ENCODE data around the gene CCDC57. TPM values are rescaled to one million over a fixed set of nuclear protein-coding genes. Genes with fewer than 3 reads are reported as not detected.

The CCDC57 gene
- total RNA-seq, 1 experiment from 2014 or later: 22.1 TPM

DNA sequence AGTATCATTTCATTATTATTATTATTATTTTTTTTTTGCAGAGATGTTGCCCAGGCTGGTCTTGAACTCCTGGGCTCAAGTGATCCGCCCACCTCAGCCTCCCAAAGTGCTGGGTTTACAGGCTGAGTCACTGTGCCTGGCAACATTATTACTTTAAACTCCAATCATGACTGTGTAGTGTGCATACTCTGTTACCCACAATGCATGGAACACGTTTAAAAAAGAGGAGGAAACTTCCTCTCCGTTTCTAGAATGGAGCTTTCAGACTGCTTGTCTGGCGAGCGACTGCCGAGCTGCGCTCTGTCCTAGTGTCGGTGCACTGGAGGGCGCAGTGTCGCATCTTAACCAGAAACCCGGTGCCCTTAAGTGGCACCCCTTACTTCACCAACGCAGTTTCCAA lies 92.5 kb downstream of the CCDC57 start:
- in situ Hi-C loops (cut with HindIII; ENCODE audit: low sequenced_read_pairs): no loop called here
- no peak for DNase-seq (ENCODE audit: low spot score)

GRCh38 chr17:82118815-82119380 lies 93.7 kb downstream of the CCDC57 start:
- DNase-seq (ENCODE audit: low spot score): no peak
- in situ Hi-C loops (cut with HindIII; ENCODE audit: low sequenced_read_pairs): no loop called here

- in situ Hi-C loops (cut with HindIII; ENCODE audit: low sequenced_read_pairs): no loop called here
- no peak for DNase-seq (ENCODE audit: low spot score)
Observed at GRCh38 chr17:82118168-82118814, 94.4 kb downstream of the CCDC57 start.

DNA sequence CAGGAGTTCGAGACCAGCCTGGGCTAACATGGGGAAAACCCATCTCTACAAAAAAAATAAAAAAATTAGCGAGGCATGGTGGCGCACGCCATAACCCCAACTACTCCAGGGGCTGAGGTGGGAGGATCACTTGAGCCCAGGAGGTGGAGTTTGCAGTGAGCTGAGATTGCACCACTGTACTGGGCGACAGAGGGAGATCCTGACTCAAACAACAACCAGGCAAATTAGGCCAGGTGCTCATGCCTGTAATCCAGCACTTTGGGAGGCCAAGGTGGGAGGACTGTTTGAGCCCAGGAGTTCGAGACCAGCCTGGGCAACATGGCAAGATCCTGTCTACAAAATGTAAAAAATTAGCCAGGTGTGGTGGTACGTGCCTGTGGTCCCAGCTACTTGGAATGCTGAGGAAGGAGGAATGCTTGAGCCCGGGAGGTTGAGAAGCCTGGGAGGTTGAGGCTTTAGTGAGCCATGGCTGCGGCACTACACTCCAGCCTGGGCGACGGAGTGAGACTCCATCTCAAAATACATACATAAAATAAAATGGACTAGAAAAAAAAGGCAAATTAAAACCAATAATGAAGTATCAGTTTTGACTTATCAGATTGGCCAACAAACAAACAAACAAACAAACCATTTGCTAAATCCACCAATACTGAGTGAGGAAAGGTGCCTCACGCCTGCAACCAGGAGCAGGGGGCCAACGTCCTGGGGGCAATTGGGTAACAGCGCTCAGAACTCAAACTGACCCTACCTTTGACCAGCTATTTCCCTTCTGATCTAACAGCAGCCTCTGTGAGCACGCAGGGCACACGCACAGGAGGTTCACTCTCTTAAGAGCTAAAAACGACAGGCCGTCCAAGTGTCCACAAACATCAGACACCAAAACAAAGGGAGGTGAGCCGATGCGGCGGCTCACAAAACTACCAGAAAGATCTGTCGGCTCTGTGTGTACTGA lies 95.2 kb downstream of the CCDC57 start:
- DNase-seq (ENCODE audit: low spot score): no peak
- in situ Hi-C loops (cut with HindIII; ENCODE audit: low sequenced_read_pairs): no loop called here

- in situ Hi-C loops (cut with HindIII; ENCODE audit: low sequenced_read_pairs): no loop called here
- no peak for DNase-seq (ENCODE audit: low spot score)
Observed at GRCh38 chr17:82116246-82116645, 96.4 kb downstream of the CCDC57 start.

DNA sequence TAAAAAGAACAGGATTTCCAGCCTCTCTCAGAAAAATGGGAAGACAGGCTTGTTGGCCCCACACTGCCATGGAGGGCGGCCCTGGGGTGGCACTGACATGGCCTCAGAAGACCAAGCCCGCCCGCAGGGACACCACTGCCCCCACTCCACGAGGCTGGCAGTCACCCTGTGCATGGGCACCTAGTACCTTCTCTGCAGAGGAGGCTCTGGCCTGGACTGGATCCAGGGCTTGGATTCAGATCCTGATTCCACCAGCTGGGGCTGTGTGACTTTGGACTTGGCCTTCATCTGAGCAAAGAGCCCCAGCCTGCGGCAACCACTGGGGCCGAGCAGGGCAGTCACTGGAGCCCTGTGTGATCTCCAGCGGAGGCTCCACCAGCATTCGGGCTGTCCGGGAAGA lies 97.8 kb downstream of the CCDC57 start:
- no peak for DNase-seq (ENCODE audit: low spot score)
- in situ Hi-C loops (cut with HindIII; ENCODE audit: low sequenced_read_pairs): no loop called here

GRCh38 chr17:82114447-82114846 lies 98.2 kb downstream of the CCDC57 start:
- in situ Hi-C loops (cut with HindIII; ENCODE audit: low sequenced_read_pairs): no loop called here
- DNase-seq (ENCODE audit: low spot score): no peak

GRCh38 chr17:82113941-82114340 lies 98.7 kb downstream of the CCDC57 start:
- in situ Hi-C loops (cut with HindIII; ENCODE audit: low sequenced_read_pairs): no loop called here
- DNase-seq (ENCODE audit: low spot score): no peak

DNA sequence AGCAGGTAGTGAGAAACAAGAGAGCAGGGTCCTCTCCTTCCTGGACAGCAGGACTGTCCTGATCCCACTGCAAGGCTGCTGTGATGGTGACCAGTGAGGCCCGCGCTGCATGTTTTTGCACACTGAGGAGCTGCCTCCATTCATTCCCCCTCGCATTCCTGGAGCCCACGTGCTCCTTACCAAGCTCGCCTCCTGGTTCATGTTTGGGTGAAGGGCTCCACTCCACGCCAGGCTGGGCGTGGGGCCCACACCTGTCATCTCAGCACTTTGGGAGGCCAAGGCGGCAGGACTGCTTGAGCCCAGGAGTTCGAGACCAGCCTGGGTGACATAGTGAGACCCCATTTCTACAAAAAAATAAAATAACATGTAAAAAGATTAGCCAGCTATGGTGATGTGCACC lies 99.2 kb downstream of the CCDC57 start:
- in situ Hi-C loops (cut with HindIII; ENCODE audit: low sequenced_read_pairs): no loop called here
- DNase-seq (ENCODE audit: low spot score): no peak

DNA sequence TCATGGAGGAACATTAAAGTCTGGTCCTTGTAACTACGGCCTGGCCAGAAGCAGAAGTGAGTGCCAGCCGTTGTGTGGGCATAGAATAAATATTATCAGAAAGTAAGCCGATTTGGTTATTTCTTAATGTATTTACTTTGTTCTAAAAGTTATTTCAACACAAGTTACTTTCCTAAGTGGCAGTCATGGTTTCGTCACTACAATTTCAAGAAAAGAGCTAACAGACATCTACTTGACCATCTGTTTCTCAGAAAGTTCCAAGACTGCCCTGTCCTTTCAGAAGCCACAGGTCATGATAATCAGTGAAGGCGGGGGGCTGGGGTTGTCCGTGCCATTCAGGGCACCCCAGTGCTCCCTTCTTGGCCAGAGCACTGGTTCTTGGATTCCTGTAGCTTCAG lies 99.7 kb downstream of the CCDC57 start:
- in situ Hi-C loops (cut with HindIII; ENCODE audit: low sequenced_read_pairs): no loop called here

DNA sequence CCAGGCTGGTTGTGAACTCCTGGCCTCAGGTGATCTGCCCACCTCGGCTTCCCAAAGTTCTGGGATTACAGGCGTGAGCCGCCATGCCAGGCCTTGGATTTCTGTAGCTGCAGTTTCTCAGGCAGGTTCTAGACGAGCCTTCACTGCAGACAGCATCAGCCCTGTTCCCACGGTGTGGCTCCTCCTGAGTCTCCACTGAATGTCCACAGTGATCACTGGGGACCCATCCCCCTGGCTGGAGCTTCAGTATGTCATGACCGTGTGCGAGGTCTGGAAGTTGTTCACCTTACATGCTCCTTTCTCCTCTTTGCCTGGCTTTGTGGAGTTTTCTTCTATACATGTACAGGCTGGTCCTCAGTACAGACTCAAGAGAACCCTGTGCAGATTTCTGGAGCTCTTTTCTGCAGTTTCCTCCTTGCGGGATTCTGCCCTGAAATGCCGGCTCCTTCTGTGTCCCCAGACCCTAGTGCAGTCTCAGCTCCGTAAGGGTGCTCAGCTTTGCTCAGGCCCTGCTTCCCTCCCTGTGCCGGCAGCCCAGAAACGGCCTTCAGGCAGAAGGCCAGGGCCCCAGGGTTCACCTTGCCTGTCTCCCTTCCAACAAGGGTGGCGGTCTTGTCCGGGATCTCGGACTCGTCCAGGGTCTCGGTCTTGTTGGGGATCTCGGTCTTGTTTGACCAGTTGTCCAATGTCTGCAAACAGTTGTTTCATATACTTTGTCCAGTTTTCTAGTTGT lies 100.3 kb downstream of the CCDC57 start:
- in situ Hi-C loops (cut with HindIII; ENCODE audit: low sequenced_read_pairs): no loop called here
- DNase-seq (ENCODE audit: low spot score): no peak

More for the DNA sequence above, 99.7 kb downstream of the CCDC57 start:
- DNase-seq (ENCODE audit: low spot score): no peak

DNA sequence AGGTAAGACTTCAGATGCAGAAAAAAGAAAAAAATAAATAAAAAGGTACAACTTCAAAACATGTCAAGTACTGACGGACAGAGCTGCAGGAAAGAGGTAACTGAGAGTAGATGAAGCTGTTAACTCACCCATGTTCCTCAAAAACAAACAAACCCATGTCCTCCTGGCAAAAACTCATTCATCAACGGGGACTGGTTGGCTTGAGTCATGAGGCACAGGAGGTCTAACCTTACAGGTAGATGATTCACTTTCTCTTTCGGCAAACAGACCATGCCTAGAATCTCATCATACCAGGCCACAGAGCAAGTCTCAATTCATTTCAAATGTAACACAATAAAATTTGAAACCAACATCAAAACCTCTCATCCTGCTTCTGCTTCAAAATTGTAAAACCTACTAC lies 102.3 kb downstream of the CCDC57 start:
- no peak for DNase-seq (ENCODE audit: low spot score)
- in situ Hi-C loops (cut with HindIII; ENCODE audit: low sequenced_read_pairs): no loop called here

- in situ Hi-C loops (cut with HindIII; ENCODE audit: low sequenced_read_pairs): no loop called here
- DNase-seq (ENCODE audit: low spot score): no peak
Observed at GRCh38 chr17:82108961-82109475, 103.6 kb downstream of the CCDC57 start.

DNA sequence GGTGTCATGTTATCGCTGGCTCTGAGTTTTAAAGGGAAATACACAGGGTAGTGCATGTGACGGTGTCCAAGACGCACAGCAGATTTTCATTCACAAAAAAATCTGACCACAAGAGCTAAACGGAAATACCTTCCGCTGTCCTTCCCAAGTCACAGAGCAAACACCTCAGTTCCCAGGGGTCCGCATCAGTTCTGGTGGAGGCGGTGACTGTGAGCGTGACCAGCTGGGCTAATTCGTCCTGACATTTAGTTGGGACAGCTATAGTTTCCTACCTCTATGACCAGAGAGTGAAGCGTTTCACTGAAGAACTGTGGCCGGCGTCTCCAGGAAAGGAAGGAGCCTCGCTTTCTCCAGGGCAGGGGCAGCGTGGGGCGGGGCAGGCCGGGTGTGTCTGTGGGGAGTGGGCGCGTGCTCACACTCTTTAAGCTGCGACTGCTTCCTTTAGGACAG lies 104.1 kb downstream of the CCDC57 start:
- DNase-seq (ENCODE audit: low spot score): no peak
- in situ Hi-C loops (cut with HindIII; ENCODE audit: low sequenced_read_pairs): no loop called here

DNA sequence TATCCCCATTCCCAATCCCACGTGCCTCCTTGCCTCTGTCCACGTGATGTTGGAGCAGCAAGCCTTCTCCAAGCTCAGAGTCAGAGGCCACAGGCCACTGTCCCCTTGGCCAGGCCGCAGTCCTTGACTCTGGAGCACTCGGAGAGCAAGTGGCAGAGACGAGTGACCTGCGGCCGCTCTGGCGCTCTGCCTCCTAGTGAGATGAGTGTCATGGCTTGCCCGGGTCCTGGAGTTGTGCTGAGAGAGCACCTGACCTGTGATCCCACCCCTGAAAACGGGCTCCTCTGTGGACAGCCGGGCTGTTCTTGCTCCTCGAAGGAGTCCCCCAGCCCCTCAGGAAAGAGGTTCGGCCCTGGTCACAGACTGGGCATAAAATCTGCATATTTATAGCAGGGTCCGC lies 104.6 kb downstream of the CCDC57 start:
- no peak for DNase-seq (ENCODE audit: low spot score)
- in situ Hi-C loops (cut with HindIII; ENCODE audit: low sequenced_read_pairs): no loop called here

GRCh38 chr17:82107341-82107860 lies 105.2 kb downstream of the CCDC57 start:
- DNase-seq (ENCODE audit: low spot score): no peak
- in situ Hi-C loops (cut with HindIII; ENCODE audit: low sequenced_read_pairs): no loop called here

DNA sequence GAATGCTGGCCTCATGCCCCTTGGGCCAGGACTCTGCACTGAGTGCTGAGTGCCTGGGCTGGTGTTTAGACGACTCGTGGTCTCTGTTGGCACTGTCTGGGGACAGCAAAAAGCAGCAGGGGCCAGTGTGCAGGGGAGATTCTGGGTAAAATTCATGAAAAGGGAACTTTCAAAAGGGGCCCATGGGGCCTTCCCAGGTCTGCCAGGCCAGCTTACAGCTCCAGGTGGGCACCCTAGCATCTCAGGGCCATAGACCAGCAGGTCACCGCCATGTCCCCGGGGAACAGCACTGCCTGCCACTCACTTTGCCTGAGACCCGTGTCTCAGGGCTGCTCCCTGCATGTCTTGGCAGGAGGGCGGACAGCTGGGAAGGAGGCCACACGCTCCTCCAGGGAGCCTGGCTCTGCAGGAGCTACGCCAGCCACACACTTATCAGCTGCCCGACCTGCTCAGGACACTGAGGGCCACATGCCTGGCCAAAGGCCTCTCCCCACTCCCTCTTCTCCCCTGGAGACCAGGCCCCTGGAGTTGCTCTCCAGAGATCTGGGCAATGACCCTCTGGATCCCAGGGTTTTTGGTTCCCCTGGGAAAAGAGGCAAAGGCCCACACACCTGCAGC lies 105.8 kb downstream of the CCDC57 start:
- DNase-seq (ENCODE audit: low spot score): no peak
- in situ Hi-C loops (cut with HindIII; ENCODE audit: low sequenced_read_pairs): no loop called here

GRCh38 chr17:82105882-82106687 lies 106.6 kb downstream of the CCDC57 start:
- DNase-seq (ENCODE audit: low spot score): peak; percentile 57
- in situ Hi-C loops (cut with HindIII; ENCODE audit: low sequenced_read_pairs): no loop called here
